NCI-H226 (cell line): ENCODE results near the gene BEST1.

Experiments
- DNase-seq: peaks from one replicate; pipeline ENCODE4 v3.0.0-alpha.2; 2015

Gene BEST1

DNA sequence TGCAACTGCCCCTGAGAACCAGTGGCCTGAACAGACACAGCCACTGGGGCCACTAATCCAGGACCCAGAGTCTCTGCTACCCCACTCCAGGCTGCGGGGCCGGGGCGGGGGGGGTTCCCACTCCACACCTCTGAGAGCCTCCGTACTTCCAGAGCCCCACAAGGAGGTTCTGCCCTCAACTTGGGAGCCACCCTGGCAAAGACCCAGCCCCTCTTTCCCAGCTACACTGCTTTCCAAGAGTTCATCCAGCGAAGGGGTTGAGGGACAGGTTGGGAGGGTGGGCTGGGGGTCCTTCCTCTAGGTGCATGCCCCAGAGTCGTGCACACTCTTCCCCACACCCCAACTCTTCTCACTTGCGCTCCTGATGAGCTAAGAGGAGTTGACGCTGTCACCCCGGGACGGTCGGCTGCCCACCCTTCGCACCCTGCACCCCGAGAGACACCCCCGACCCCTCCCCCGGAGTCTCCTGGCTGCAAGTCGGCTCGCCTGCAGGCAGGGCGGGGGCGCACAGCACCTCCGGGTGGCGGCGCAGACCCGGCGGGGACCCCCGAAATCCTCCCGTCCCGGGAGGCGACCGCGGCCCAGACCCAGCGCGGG lies 33.3 kb upstream of the BEST1 start:
- DNase-seq, result no peak

- peak; percentile 43 for DNase-seq
Measured at GRCh38 chr11:61917334-61918109, 32.6 kb upstream of the BEST1 start, which contains the start of gene RAB3IL1. Gene RAB3IL1, minus strand, starts transcription at chr11:61917566. Its CDS starts 199 bp downstream, at chr11:61917367.

DNA sequence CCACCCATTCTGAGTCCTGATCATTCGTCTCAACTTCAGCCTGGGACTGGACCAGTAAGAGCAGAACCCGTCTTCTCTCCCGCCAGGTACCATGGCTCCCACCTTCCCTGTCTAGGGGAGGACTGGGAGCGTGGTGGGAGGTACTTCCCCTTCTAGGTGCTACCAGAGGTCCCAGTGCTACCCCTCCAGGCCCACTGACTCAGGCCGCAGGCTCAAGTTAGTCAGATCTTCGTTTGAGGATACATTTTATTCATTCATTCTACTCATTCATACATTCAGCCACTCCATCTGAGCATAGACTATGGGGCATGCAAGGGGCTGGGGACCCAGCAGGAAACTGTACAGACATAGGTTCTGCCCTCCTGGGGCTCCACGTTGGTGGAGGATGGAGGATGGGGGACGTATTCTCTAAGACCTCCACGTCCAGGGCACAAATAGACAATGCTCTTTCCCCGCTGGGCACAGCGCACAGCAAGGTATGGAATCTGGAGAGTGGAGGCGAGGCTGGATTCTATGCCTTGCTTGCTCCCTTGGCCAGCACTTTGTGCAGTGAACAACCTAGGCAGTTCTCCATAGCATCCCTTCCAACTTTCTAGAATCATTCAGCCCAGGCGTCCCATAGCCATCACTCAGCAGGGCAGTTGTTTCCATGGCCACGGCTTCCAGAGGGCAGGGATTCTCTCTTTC lies 31.8 kb upstream of the BEST1 start:
- no peak for DNase-seq

GRCh38 chr11:61918938-61919704 lies 31.0 kb upstream of the BEST1 start:
- no peak for DNase-seq

DNA sequence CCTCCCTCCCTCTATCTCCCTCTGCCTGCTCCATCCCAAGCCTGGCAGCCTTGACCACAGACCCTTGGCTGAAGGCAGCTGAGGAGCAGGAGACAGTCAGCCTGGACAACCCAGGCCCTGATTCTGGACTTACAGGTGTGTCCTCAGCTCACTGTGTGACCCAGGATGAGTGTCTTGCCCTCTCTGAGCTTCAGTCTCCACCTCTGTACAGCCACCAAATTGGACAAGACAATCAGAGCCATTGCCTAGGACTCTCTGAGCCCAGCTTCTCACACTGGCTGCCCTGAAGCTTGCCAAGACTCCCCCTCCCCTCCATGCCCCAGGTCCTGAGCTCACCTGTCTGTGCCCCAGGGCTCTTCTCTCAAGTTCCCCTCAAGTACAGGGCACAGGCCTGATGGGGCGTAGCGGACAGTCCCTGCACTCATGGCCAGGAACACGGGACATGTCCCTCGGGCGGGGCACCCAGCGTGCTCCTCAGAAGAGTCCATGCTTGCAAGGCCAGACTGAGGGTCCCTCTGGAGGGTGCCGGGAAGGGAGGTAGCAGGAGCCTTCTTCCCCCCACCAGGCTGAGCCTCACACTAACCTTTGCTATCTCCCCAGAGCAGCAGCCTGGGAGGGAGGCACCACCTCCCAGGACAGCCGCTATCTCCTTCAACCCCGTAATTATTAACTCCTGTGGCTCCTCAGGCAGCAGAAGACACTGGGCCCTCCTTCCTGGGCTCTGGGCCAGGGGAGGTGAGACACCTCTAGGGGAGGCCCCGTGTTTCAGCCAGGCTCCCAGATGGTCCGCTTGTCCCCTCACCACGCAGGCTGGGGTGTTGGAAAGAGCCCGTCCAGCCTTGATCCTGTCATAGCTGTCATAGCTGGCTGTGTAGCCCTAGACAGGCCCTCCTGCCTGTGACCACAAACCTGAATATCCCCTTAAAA lies 30.2 kb upstream of the BEST1 start:
- no peak for DNase-seq

GRCh38 chr11:61921446-61921845 lies 28.7 kb upstream of the BEST1 start:
- no peak for DNase-seq

DNA sequence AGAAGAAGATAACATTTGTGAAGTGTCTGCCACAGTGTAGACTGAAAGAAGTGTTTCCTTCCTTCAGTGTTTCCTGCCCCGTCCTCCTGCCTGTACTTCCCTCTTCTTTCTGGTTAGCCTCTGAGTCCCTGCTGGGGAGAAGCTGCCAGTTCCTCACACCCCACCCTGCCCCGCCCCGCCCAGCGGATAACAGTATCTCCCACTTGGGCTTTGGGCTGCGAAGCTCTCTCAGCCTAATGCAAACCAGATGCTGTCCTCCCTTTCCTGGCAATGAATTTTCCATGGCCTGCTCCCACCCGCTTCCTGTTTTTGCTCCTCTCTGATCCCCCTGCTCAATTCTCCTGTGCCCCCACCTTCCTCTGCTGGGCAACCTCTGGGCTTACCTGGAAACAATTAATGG lies 27.6 kb upstream of the BEST1 start:
- DNase-seq, result no peak

DNA sequence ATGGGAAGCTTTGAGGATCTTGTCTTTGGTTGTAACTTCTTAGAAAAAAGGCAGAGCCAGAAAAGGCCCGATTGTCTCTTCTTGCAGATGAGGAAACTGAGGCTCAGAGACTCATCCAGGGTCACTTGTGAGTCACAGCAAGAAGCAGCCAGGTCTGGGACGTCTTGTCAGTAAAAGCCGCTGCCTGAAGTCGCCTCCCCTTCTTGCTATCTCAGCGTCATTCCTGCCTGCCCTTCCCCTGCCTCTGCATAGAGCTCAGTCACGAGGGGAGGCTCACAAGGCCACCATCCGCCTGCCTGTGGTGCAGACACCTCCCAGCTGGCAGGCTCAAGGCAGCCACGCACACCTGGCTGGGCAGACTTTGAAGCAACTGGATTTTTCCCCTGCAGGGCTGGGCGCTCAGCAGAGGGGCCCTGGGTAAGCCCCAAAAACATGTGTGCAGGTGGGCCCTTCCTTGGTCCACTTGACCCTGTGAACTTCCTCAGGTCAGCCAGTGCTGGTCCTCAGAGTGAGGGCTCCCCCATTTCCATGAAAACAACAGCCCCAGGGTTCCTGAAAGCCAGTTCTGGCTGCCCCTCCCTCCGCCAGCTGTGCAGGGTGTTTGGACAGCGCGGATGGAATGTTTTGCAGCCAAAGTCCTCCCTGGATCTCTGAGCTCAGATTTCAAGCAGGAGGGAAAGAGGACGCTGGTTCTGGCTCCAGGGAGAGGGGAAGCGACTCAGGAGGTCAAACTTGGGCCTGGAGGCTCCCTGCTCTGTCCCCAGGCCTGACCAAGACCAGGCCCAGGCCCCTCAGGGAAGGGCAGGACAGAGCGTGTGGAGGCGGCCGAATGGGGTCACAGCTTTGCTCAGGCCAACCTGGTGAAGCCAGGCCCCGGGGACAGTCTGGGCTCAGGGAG lies 26.7 kb upstream of the BEST1 start:
- DNase-seq, result no peak

GRCh38 chr11:61924064-61924455 lies 26.1 kb upstream of the BEST1 start:
- no peak for DNase-seq

- DNase-seq, result no peak
Measured at GRCh38 chr11:61925736-61926135, 24.4 kb upstream of the BEST1 start.

- DNase-seq, result no peak
Measured at GRCh38 chr11:61926235-61926634, 23.9 kb upstream of the BEST1 start.

DNA sequence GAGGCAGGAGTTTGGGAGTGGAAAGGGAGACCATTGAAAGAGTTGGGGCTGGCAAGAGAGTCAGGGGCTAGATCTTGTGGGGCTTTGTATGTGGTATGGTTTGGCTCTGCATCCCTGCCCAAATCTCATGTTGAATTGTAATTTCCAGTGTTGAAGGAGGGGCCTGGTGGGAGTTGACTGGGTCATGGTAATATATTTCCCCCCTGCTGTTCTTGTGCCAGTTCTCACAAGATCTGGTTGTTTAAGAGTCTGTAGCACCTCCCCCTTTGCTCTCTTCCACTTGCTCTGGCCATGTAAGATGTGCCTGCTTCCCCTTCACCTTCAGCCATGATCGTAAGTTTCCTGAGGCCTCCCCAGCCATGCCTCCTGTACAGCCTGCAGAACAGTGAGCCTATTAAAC lies 22.6 kb upstream of the BEST1 start:
- no peak for DNase-seq

DNA sequence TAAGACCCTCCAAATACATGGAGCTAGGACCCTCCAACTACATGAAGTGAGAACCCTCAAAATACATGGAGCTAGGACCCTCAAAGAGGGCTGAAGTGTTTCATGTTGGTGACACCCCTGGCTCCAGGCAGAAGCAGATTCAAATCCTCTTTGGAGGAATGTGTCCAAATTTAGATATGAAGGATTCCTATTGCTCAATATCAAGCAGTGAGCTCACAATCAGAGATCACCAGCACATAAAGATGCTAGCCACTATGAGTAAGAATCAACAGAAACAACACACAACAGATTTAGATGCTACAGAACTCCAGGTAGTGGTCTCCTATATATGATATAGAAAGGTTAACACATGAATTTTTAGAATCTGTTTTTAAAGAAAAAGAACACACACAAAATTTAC lies 21.5 kb upstream of the BEST1 start:
- peak; percentile 19 for DNase-seq

DNA sequence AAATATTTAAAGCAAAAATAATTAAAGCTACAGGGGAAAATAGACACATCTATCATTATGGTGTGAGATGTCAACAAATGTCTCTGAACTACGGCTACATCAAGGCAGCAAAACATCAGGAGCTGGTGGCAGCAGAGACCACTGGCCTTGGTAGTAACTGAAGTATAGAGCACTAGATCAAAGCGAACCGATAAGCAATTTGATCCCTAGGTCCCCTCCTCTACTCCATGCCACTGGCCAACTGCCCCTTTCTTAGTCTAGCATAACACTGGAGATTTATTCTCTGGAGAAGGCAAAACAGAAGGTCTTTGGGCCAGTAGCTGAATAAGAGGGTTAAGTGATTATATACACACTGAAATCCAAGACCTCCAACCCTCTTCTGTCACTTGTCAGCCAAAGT lies 19.2 kb upstream of the BEST1 start:
- DNase-seq, result no peak

GRCh38 chr11:61935861-61936260 lies 14.3 kb upstream of the BEST1 start:
- DNase-seq, result no peak

- no peak for DNase-seq
Measured at GRCh38 chr11:61940466-61940865, 9.7 kb upstream of the BEST1 start.

DNA sequence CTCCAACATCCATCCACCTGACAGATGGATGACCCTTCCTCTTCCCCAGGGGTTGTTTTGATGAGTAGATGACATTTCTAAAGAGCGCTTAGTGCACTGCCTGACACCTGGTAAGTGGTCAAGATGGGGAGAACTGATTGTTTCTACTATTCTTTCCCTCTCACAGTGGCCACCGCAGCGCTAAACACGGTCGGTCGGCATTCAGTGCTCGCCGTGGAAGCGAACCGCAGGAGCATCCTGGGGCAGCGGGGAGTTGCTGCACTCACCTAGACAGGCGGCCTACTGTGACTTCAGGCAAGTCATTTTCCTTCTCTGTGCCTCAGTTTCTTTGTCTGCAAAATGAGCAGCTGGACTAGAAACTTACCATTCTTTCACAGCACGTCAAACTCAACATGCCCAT lies 5.0 kb upstream of the BEST1 start:
- DNase-seq, result no peak

GRCh38 chr11:61946894-61947293 lies 3.3 kb upstream of the BEST1 start:
- no peak for DNase-seq

DNA sequence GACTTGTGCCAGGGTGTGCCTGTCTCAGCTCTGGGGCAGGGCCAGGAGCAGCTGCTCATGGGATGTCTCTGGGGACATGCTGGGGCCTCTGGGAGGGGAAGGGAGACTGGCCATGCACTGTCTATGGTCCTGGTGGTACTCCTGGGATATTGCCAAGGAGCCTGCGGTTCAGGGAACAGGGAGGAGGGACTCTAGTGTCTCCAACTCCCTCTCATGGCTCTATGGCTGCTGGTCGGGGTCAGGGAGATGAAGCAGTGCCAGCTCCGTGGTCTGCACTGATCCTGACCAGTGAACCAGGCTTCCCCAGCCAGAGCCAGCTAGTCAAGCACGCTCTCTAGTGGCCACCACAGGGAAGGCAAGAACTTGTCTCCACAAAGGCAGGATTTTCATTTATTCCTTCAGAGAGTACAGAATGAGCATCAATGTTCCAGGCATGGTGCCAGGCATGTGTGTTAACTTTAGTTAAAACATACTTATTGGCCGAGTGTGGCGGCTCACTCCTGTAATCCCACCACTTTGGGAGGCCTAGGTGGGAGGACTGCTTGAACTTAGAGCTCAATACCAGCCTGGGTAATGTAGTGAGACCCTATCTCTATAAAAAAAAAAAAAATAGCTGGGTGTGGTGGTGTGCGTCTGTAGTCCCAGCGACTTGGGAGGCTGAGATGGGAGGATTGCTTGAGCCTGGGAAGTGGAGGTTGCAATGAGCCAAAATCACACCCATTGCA lies 2.5 kb upstream of the BEST1 start:
- DNase-seq, result peak; percentile 60

- DNase-seq, result no peak
Measured at GRCh38 chr11:61948505-61948904, 1.6 kb upstream of the BEST1 start.
